ENCODE measurements around the gene HGFAC. TPM values are rescaled to one million over a fixed set of nuclear protein-coding genes. Genes with fewer than 3 reads are reported as not detected.

The HGFAC gene
- total and polyA plus RNA-seq, 2 experiments from 2014 or later = not detected

DNA sequence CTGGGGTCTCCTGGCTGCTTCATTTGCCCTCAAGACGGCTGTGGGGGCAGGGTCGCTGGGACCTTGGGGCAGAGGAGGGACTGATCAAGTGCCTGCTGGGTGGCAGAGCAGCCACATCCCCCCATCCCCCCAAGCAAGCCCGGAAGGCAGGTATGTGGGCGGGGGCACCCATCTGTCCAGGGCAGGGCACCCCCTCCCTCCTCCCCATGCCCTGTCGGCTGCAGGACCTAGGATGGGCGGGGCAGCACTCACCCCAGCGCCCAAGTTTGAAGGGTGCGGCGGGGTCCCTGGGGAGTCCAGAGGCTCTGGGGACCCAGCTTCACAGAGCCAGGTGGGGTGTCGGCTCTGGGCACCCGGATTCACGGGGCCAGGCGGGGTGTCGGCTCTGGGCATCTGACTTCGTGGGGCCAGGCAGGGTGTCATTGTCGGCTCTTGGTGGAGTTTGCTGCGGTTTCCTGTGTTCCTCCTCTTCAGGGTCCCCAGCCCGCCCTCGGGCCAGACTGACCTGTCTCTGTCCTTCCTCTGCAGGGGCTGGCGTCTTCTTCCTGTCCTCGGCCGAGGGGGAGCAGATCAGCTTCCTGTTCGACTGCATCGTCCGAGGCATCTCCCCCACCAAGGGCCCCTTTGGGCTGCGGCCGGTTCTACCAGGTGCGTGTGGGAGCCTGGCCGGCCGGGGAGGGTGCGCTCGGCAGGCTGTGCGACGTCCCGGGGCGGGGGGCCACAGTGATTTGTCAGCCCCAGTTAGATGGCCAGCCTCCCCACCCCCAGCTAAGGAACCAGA lies 43.4 kb downstream of the HGFAC start:
- in situ Hi-C loops (cut with MboI) = no loop called here
- no peak overlapping the region for H3K4me3 ChIP-seq
- H3K4me1 ChIP-seq (ENCODE audit: insufficient read depth) = peaks cover 19% of the 10 kb centered on the region
- H3K9me3 ChIP-seq (ENCODE audit: low read depth) = no peaks in the 10 kb centered on the region
- H4K20me1 ChIP-seq (ENCODE audit: insufficient read depth) = no peaks in the 10 kb centered on the region
- no peak overlapping the region for H3K27ac ChIP-seq
- no peak overlapping the region for H2AFZ ChIP-seq
- DNase-seq = no peak
- H3K79me2 ChIP-seq (ENCODE audit: insufficient read depth) = no peaks in the 10 kb centered on the region
- no peak overlapping the region for H3K4me2 ChIP-seq (ENCODE audit: unreplicated experiment)
- no peaks in the 10 kb centered on the region for H3K9me2 ChIP-seq (ENCODE audit: insufficient read depth)
- H3K9ac ChIP-seq = no peak overlapping the region
- WGBS, 2 experiments (ENCODE audit: low coverage in 1 of 2, low lambda C conversion rate in 2 of 2, missing lambda C conversion rate in 2 of 2) = 54 to 68% methylated on average over 27 to 30 of the region's 36 CpGs
- no peaks in the 10 kb centered on the region for H3K27me3 ChIP-seq (replicated peaks; ENCODE audit: insufficient read depth)
- TF ChIP-seq EZH2phosphoT487 (IDR thresholded peaks at IDR 0.05; ENCODE audit: insufficient read depth, low read depth) (no peak), EZH2 (IDR thresholded peaks at IDR 0.05; ENCODE audit: insufficient read depth, poor library complexity, severe bottlenecking) (no peak)
- no peaks in the 10 kb centered on the region for H3F3A ChIP-seq (ENCODE audit: insufficient read depth)
- H3K36me3 ChIP-seq (ENCODE audit: low read depth) = no peaks in the 10 kb centered on the region

- H3K27ac ChIP-seq = no peak overlapping the region
- no peak overlapping the region for H3K4me3 ChIP-seq
- DNase-seq = no peak
- H3K9ac ChIP-seq = no peak overlapping the region
- H3K4me1 ChIP-seq (ENCODE audit: insufficient read depth) = peaks cover 19% of the 10 kb centered on the region
- no peaks in the 10 kb centered on the region for H3K9me3 ChIP-seq (ENCODE audit: low read depth)
- in situ Hi-C loops (cut with MboI) = no loop called here
- no peak overlapping the region for H3K4me2 ChIP-seq (ENCODE audit: unreplicated experiment)
- H3K27me3 ChIP-seq (replicated peaks; ENCODE audit: insufficient read depth) = no peaks in the 10 kb centered on the region
- no peak overlapping the region for H2AFZ ChIP-seq
- no peaks in the 10 kb centered on the region for H3K36me3 ChIP-seq (ENCODE audit: low read depth)
- H3K9me2 ChIP-seq (ENCODE audit: insufficient read depth) = no peaks in the 10 kb centered on the region
- no peaks in the 10 kb centered on the region for H3K79me2 ChIP-seq (ENCODE audit: insufficient read depth)
- H3F3A ChIP-seq (ENCODE audit: insufficient read depth) = no peaks in the 10 kb centered on the region
- no peaks in the 10 kb centered on the region for H4K20me1 ChIP-seq (ENCODE audit: insufficient read depth)
- WGBS, 2 experiments (ENCODE audit: low coverage in 1 of 2, low lambda C conversion rate in 2 of 2, missing lambda C conversion rate in 2 of 2) = 76 to 77% methylated on average over 21 to 23 of the region's 25 CpGs
- TF ChIP-seq EZH2 (IDR thresholded peaks at IDR 0.05; ENCODE audit: insufficient read depth, poor library complexity, severe bottlenecking) = no peak
- TF ChIP-seq EZH2phosphoT487 (IDR thresholded peaks at IDR 0.05; ENCODE audit: insufficient read depth, low read depth) = no peak
Measured at GRCh38 chr4:3485886-3486540, 44.2 kb downstream of the HGFAC start.

- TF ChIP-seq EZH2 (IDR thresholded peaks at IDR 0.05; ENCODE audit: insufficient read depth, poor library complexity, severe bottlenecking) = no peak
- no peak for TF ChIP-seq EZH2phosphoT487 (IDR thresholded peaks at IDR 0.05; ENCODE audit: insufficient read depth, low read depth)
- H3K27me3 ChIP-seq (replicated peaks; ENCODE audit: insufficient read depth) = peaks cover 5% of the 10 kb centered on the region; the same call in 1 of the 2 replicates
- H3K27ac ChIP-seq = no peak overlapping the region
- H2AFZ ChIP-seq = no peak overlapping the region
- in situ Hi-C loops (cut with MboI) = no loop called here
- H3K4me2 ChIP-seq (ENCODE audit: unreplicated experiment) = no peak overlapping the region
- H3F3A ChIP-seq (ENCODE audit: insufficient read depth) = no peaks in the 10 kb centered on the region
- H3K9ac ChIP-seq = no peak overlapping the region
- H3K36me3 ChIP-seq (ENCODE audit: low read depth) = no peaks in the 10 kb centered on the region
- no peaks in the 10 kb centered on the region for H3K9me2 ChIP-seq (ENCODE audit: insufficient read depth)
- 74 to 75% methylated on average over 21 to 24 of the region's 25 CpGs for WGBS, 2 experiments (ENCODE audit: low coverage in 1 of 2, low lambda C conversion rate in 2 of 2, missing lambda C conversion rate in 2 of 2)
- no peaks in the 10 kb centered on the region for H3K79me2 ChIP-seq (ENCODE audit: insufficient read depth)
- no peak overlapping the region for H3K4me3 ChIP-seq
- H3K4me1 ChIP-seq (ENCODE audit: insufficient read depth) = peaks cover 19% of the 10 kb centered on the region
- no peak for DNase-seq
- no peaks in the 10 kb centered on the region for H3K9me3 ChIP-seq (ENCODE audit: low read depth)
- no peaks in the 10 kb centered on the region for H4K20me1 ChIP-seq (ENCODE audit: insufficient read depth)
Measured at GRCh38 chr4:3486541-3487540, 45.1 kb downstream of the HGFAC start.

GRCh38 chr4:3487861-3488260 lies 46.1 kb downstream of the HGFAC start:
- no peak overlapping the region for H3K9ac ChIP-seq
- no peak for TF ChIP-seq EZH2phosphoT487 (IDR thresholded peaks at IDR 0.05; ENCODE audit: insufficient read depth, low read depth)
- no peak overlapping the region for H3K4me3 ChIP-seq
- H3K36me3 ChIP-seq (ENCODE audit: low read depth) = no peaks in the 10 kb centered on the region
- peaks cover 5% of the 10 kb centered on the region; the same call in 1 of the 2 replicates for H3K27me3 ChIP-seq (replicated peaks; ENCODE audit: insufficient read depth)
- no peaks in the 10 kb centered on the region for H3K79me2 ChIP-seq (ENCODE audit: insufficient read depth)
- no peaks in the 10 kb centered on the region for H4K20me1 ChIP-seq (ENCODE audit: insufficient read depth)
- H3F3A ChIP-seq (ENCODE audit: insufficient read depth) = no peaks in the 10 kb centered on the region
- H3K27ac ChIP-seq = no peak overlapping the region
- WGBS, 2 experiments (ENCODE audit: low coverage in 1 of 2, low lambda C conversion rate in 2 of 2, missing lambda C conversion rate in 2 of 2) = 68 to 72% methylated on average over 6 to 7 of the region's 7 CpGs
- H2AFZ ChIP-seq = no peak overlapping the region
- H3K9me3 ChIP-seq (ENCODE audit: low read depth) = no peaks in the 10 kb centered on the region
- DNase-seq = no peak
- H3K4me2 ChIP-seq (ENCODE audit: unreplicated experiment) = no peak overlapping the region
- peaks cover 19% of the 10 kb centered on the region for H3K4me1 ChIP-seq (ENCODE audit: insufficient read depth)
- in situ Hi-C loops (cut with MboI) = no loop called here
- no peaks in the 10 kb centered on the region for H3K9me2 ChIP-seq (ENCODE audit: insufficient read depth)

Data from GM23248 (cell line).